Neural cell (in vitro differentiated cells): ENCODE data around the gene PRDM2. TPM values are rescaled to one million over a fixed set of nuclear protein-coding genes. Genes with fewer than 3 reads are reported as not detected.

Source experiments
- H2AFZ ChIP-seq: fragments of 200-600, 300-800 bp; sonication (generic), shearing (Covaris generic); 2 replicates; pipeline ENCODE4 v1.6.0; 2014; ENCODE audit warnings: low read depth, mild to moderate bottlenecking, antibody characterized with exemption, low read length, moderate library complexity
- H3F3A ChIP-seq: fragments of 200-600 bp; shearing (Covaris generic); 2 replicates; pipeline ENCODE4 v1.6.1; 2016; ENCODE audit warnings: mild to moderate bottlenecking, moderate library complexity, mixed read lengths, antibody characterized with exemption, low read length; ENCODE audit not compliant: insufficient read depth, poor library complexity, severe bottlenecking
- H3K27ac ChIP-seq: fragments of 200-600, 300-800 bp; sonication (generic), shearing (Covaris generic); 2 replicates; pipeline ENCODE4 v1.5.1; 2014; ENCODE audit warnings: mild to moderate bottlenecking, low read length, moderate library complexity
- H3K27me3 ChIP-seq: fragments of 300-800, 200-600 bp; sonication (generic), shearing (Covaris generic); 2 replicates; pipeline ENCODE4 v1.6.0; 2014; ENCODE audit warnings: mild to moderate bottlenecking, low read depth, low read length, moderate library complexity; ENCODE audit not compliant: insufficient read depth
- H3K36me3 ChIP-seq: fragments of 300-800, 200-600 bp; sonication (generic), shearing (Covaris generic); 2 replicates; pipeline ENCODE4 v1.5.1; 2014; ENCODE audit warnings: mild to moderate bottlenecking, antibody characterized with exemption, low read length, moderate library complexity; ENCODE audit not compliant: insufficient read depth
- H3K4me2 ChIP-seq: fragments of 300-800, 200-600 bp; sonication (generic), shearing (Covaris generic); 2 replicates; pipeline ENCODE4 v1.6.0; 2014; ENCODE audit warnings: mild to moderate bottlenecking, low read length
- H3K4me3 ChIP-seq: fragments of 300-800, 200-600 bp; sonication (generic), shearing (Covaris generic); 2 replicates; pipeline ENCODE4 v1.5.1; 2014; ENCODE audit warnings: mild to moderate bottlenecking, low read length, moderate library complexity
- H3K79me2 ChIP-seq: fragments of 200-600 bp; shearing (Covaris generic); replicated peaks from 2 replicates; pipeline ENCODE4 v1.6.0; 2014; ENCODE audit warnings: mild to moderate bottlenecking, low read length, moderate library complexity; ENCODE audit not compliant: insufficient read depth
- H3K9ac ChIP-seq: fragments of 300-800, 200-600 bp; sonication (generic), shearing (Covaris generic); 2 replicates; pipeline ENCODE4 v1.6.1; 2016; ENCODE audit warnings: mild to moderate bottlenecking, low read length, mixed read lengths
- H3K9me2 ChIP-seq: fragments of 200-600 bp; shearing (Covaris generic); 2 replicates; pipeline ENCODE4 v1.6.1; 2016; ENCODE audit warnings: mild to moderate bottlenecking, low read length, mixed read lengths; ENCODE audit not compliant: insufficient read depth
- H3K9me3 ChIP-seq: fragments of 200-600, 300-800 bp; sonication (generic), shearing (Covaris generic); 2 replicates; pipeline ENCODE4 v1.6.1; 2016; ENCODE audit warnings: mild to moderate bottlenecking, mixed run types, low read length, moderate library complexity, mixed read lengths
- H4K20me1 ChIP-seq: fragments of 200-600 bp; shearing (Covaris generic); 2 replicates; pipeline ENCODE4 v1.6.1; 2016; ENCODE audit warnings: mild to moderate bottlenecking, mixed run types; ENCODE audit not compliant: insufficient read depth
- CTCF ChIP-seq: fragments of 450-650 bp; IDR thresholded peaks from 2 replicates; pipeline ENCODE4 v1.5.1; 2014; ENCODE audit warnings: antibody characterized with exemption, mild to moderate bottlenecking, moderate library complexity; ENCODE audit not compliant: poor library complexity, severe bottlenecking
- EP300 ChIP-seq: fragments of 450-650 bp; conservative IDR thresholded peaks from 2 replicates; pipeline ENCODE4 v1.6.1; 2014; ENCODE audit warnings: antibody characterized with exemption, mild to moderate bottlenecking, moderate library complexity; ENCODE audit not compliant: poor library complexity, severe bottlenecking
- EZH2 ChIP-seq: fragments of 200-600, 300-800 bp; shearing (Covaris generic), sonication (generic); IDR thresholded peaks from 2 replicates; pipeline ENCODE4 v1.6.1; 2014; ENCODE audit warnings: antibody characterized with exemption, low read length, borderline replicate concordance, mild to moderate bottlenecking; ENCODE audit not compliant: insufficient read depth, poor library complexity, severe bottlenecking
- MXI1 ChIP-seq: fragments of 450-650 bp; conservative IDR thresholded peaks from 2 replicates; pipeline ENCODE4 v1.6.1; 2014; ENCODE audit warnings: antibody characterized with exemption, mild to moderate bottlenecking; ENCODE audit not compliant: poor library complexity, severe bottlenecking
- POLR2AphosphoS5 ChIP-seq: IDR thresholded peaks from 2 replicates; pipeline ENCODE4 v1.6.1; 2012
- RAD21 ChIP-seq: fragments of 450-650 bp; conservative IDR thresholded peaks from 2 replicates; pipeline ENCODE4 v1.6.1; 2014; ENCODE audit warnings: antibody characterized with exemption, mild to moderate bottlenecking, moderate library complexity
- REST ChIP-seq: IDR thresholded peaks from 2 replicates; pipeline ENCODE4 v1.6.1; 2012; ENCODE audit warnings: borderline replicate concordance
- SMC3 ChIP-seq: fragments of 450-650 bp; conservative IDR thresholded peaks from 2 replicates; pipeline ENCODE4 v1.6.1; 2014; ENCODE audit warnings: antibody characterized with exemption, mild to moderate bottlenecking, moderate library complexity; ENCODE audit not compliant: poor library complexity
- TAF1 ChIP-seq: IDR thresholded peaks from 2 replicates; pipeline ENCODE4 v1.6.1; 2012; ENCODE audit warnings: low read depth
- polyA plus RNA-seq: library from polyadenylated mRNA; depleted of rRNA; stranded (reverse); fragments of >200 nt; gene quantifications from 2 replicates; pipeline ENCODE4 v1.2.3, GENCODE V29; 2014

PRDM2 gene
- polyA plus RNA-seq, 1 donor from 2014 or later = 10.7 TPM

GRCh38 chr1:13788795-13789194, 88.8 kb downstream of the PRDM2 start:
- Histone ChIP-seq H3K4me2 (no peak overlapping the region), H2AFZ (no peak overlapping the region), H3K9me2 (no peaks in the 10 kb centered on the region), H3K9ac (no peak overlapping the region), H4K20me1 (no peaks in the 10 kb centered on the region), H3K9me3 (no peaks in the 10 kb centered on the region), H3K27me3 (no peaks in the 10 kb centered on the region), H3K4me3 (no peak overlapping the region), H3K27ac (peak overlapping the region; percentile 3), H3K36me3 (peaks cover 7% of the 10 kb centered on the region), H3K79me2 (peaks cover 18% of the 10 kb centered on the region), H3F3A (no peaks in the 10 kb centered on the region)
- no peak for TF ChIP-seq MXI1
- TF ChIP-seq CTCF = no peak
- TF ChIP-seq RAD21 = no peak
- TF ChIP-seq REST = no peak
- no peak for TF ChIP-seq EZH2
- TF ChIP-seq TAF1 = no peak
- TF ChIP-seq EP300 = no peak
- TF ChIP-seq POLR2AphosphoS5 = no peak
- TF ChIP-seq SMC3 = no peak

- Histone ChIP-seq H3F3A (no peaks in the 10 kb centered on the region), H3K79me2 (peaks cover 18% of the 10 kb centered on the region), H3K9me2 (no peaks in the 10 kb centered on the region), H4K20me1 (no peaks in the 10 kb centered on the region), H3K27ac (no peak overlapping the region), H2AFZ (no peak overlapping the region), H3K4me2 (no peak overlapping the region), H3K9me3 (no peaks in the 10 kb centered on the region), H3K36me3 (peaks cover 7% of the 10 kb centered on the region), H3K9ac (no peak overlapping the region), H3K4me3 (no peak overlapping the region), H3K27me3 (no peaks in the 10 kb centered on the region)
- no peak for TF ChIP-seq CTCF
- TF ChIP-seq EZH2 = no peak
- no peak for TF ChIP-seq RAD21
- no peak for TF ChIP-seq SMC3
- TF ChIP-seq EP300 = no peak
- no peak for TF ChIP-seq TAF1
- no peak for TF ChIP-seq REST
- TF ChIP-seq POLR2AphosphoS5 = no peak
- TF ChIP-seq MXI1 = no peak
These were observed 90.5 kb downstream of the PRDM2 start for GRCh38 chr1:13790290-13791030.
